ENCODE data around the gene GNRH2.
"Not testable (repeated sequence)": the region's sequence is repeated elsewhere in the genome, so short reads cannot be mapped to it uniquely, and the experiment has no call there.

- TF ChIP-seq, protein P1, sequence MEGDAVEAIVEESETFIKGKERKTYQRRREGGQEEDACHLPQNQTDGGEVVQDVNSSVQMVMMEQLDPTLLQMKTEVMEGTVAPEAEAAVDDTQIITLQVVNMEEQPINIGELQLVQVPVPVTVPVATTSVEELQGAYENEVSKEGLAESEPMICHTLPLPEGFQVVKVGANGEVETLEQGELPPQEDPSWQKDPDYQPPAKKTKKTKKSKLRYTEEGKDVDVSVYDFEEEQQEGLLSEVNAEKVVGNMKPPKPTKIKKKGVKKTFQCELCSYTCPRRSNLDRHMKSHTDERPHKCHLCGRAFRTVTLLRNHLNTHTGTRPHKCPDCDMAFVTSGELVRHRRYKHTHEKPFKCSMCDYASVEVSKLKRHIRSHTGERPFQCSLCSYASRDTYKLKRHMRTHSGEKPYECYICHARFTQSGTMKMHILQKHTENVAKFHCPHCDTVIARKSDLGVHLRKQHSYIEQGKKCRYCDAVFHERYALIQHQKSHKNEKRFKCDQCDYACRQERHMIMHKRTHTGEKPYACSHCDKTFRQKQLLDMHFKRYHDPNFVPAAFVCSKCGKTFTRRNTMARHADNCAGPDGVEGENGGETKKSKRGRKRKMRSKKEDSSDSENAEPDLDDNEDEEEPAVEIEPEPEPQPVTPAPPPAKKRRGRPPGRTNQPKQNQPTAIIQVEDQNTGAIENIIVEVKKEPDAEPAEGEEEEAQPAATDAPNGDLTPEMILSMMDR (optimal IDR thresholded peaks at IDR 0.05 in 1 of 3, IDR thresholded peaks at IDR 0.05 in 1 of 3, conservative IDR thresholded peaks at IDR 0.05 in 1 of 3; ENCODE audit: extremely low read depth in 1 of 3, insufficient read depth in 2 of 3, low read length in 3 of 3): not testable (repeated sequence)
- not testable (repeated sequence) for TF ChIP-seq EZH2 (IDR thresholded peaks at IDR 0.05; ENCODE audit: low read length)
Observed at GRCh38 chr20:3075315-3075714, 31.9 kb downstream of the GNRH2 start.

Data from keratinocyte (primary cell).